Measurements from ENCODE around the gene HSF4. TPM values are rescaled to one million over a fixed set of nuclear protein-coding genes. Genes with fewer than 3 reads are reported as not detected.

Gene HSF4
- total RNA-seq, 1 experiment from 2014 or later, result 2.2 TPM

DNA sequence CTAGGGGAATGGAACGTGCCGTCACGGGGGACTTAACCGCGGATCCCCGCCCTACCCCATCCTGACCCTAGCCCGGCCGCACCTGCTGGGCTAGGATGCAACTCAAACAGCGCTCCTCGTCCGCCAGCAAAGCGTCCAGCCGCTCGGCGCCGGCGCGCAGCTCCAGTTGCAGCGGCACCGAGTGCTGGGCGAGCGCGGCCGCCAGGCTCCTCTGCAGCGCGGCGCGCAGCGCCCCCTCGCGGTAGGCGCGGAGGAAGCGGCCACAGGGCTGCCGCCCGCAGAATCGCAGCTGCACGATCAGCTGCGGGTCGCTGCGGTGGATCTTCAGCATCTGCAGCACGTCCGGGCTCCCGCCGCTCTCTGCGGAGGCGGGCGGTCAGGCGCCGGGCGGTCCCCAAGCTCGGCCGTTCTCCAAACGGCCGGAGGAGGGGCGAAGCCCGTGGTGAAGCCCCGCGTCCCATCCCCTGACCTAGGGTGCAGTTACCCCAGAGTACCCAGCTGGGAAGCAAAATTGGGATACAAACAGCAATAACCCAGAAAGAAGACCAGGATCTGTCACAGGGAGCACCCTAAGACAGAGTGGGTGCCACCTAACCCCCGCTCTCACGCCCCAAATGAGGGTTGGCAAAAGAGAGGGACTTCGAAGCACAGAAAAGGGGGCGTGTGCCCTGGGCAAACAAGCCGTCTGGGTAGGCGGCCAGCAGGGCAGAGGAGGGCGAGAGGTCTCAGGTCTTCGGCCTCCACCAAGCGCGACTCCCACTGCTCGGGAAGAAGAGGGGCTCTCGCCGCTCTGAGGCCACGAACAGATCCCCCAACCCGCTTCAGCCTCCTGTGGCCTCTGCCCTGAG is 9.0 kb upstream of the HSF4 start (continued):
- TF ChIP-seq SMAD4 (CRISPR knock-in tag; IDR thresholded peaks at IDR 0.05), result no peak
- TF ChIP-seq, protein P1, sequence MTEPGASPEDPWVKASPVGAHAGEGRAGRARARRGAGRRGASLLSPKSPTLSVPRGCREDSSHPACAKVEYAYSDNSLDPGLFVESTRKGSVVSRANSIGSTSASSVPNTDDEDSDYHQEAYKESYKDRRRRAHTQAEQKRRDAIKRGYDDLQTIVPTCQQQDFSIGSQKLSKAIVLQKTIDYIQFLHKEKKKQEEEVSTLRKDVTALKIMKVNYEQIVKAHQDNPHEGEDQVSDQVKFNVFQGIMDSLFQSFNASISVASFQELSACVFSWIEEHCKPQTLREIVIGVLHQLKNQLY (CRISPR knock-in tag; IDR thresholded peaks at IDR 0.05), result no peak
- TF ChIP-seq MYBL2 (CRISPR knock-in tag; IDR thresholded peaks at IDR 0.05), result no peak
- TF ChIP-seq, protein P2, sequence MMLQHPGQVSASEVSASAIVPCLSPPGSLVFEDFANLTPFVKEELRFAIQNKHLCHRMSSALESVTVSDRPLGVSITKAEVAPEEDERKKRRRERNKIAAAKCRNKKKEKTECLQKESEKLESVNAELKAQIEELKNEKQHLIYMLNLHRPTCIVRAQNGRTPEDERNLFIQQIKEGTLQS (CRISPR knock-in tag; conservative IDR thresholded peaks at IDR 0.05), result no peak
- no peak for TF ChIP-seq NR3C1 (CRISPR knock-in tag; conservative IDR thresholded peaks at IDR 0.05; ENCODE audit: low read depth)
- TF ChIP-seq, protein P3, sequence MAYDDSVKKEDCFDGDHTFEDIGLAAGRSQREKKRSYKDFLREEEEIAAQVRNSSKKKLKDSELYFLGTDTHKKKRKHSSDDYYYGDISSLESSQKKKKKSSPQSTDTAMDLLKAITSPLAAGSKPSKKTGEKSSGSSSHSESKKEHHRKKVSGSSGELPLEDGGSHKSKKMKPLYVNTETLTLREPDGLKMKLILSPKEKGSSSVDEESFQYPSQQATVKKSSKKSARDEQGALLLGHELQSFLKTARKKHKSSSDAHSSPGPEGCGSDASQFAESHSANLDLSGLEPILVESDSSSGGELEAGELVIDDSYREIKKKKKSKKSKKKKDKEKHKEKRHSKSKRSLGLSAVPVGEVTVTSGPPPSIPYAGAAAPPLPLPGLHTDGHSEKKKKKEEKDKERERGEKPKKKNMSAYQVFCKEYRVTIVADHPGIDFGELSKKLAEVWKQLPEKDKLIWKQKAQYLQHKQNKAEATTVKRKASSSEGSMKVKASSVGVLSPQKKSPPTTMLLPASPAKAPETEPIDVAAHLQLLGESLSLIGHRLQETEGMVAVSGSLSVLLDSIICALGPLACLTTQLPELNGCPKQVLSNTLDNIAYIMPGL (CRISPR knock-in tag; IDR thresholded peaks at IDR 0.05), result peak; percentile 98
- TF ChIP-seq, protein P4, sequence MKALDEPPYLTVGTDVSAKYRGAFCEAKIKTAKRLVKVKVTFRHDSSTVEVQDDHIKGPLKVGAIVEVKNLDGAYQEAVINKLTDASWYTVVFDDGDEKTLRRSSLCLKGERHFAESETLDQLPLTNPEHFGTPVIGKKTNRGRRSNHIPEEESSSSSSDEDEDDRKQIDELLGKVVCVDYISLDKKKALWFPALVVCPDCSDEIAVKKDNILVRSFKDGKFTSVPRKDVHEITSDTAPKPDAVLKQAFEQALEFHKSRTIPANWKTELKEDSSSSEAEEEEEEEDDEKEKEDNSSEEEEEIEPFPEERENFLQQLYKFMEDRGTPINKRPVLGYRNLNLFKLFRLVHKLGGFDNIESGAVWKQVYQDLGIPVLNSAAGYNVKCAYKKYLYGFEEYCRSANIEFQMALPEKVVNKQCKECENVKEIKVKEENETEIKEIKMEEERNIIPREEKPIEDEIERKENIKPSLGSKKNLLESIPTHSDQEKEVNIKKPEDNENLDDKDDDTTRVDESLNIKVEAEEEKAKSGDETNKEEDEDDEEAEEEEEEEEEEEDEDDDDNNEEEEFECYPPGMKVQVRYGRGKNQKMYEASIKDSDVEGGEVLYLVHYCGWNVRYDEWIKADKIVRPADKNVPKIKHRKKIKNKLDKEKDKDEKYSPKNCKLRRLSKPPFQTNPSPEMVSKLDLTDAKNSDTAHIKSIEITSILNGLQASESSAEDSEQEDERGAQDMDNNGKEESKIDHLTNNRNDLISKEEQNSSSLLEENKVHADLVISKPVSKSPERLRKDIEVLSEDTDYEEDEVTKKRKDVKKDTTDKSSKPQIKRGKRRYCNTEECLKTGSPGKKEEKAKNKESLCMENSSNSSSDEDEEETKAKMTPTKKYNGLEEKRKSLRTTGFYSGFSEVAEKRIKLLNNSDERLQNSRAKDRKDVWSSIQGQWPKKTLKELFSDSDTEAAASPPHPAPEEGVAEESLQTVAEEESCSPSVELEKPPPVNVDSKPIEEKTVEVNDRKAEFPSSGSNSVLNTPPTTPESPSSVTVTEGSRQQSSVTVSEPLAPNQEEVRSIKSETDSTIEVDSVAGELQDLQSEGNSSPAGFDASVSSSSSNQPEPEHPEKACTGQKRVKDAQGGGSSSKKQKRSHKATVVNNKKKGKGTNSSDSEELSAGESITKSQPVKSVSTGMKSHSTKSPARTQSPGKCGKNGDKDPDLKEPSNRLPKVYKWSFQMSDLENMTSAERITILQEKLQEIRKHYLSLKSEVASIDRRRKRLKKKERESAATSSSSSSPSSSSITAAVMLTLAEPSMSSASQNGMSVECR (CRISPR knock-in tag; IDR thresholded peaks at IDR 0.05; ENCODE audit: borderline replicate concordance), result peak; percentile 12; the same call in 1 of the 2 replicates
- TF ChIP-seq, protein P5, sequence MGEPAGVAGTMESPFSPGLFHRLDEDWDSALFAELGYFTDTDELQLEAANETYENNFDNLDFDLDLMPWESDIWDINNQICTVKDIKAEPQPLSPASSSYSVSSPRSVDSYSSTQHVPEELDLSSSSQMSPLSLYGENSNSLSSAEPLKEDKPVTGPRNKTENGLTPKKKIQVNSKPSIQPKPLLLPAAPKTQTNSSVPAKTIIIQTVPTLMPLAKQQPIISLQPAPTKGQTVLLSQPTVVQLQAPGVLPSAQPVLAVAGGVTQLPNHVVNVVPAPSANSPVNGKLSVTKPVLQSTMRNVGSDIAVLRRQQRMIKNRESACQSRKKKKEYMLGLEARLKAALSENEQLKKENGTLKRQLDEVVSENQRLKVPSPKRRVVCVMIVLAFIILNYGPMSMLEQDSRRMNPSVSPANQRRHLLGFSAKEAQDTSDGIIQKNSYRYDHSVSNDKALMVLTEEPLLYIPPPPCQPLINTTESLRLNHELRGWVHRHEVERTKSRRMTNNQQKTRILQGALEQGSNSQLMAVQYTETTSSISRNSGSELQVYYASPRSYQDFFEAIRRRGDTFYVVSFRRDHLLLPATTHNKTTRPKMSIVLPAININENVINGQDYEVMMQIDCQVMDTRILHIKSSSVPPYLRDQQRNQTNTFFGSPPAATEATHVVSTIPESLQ (CRISPR knock-in tag; IDR thresholded peaks at IDR 0.05), result no peak
- TF ChIP-seq FOXK1 (CRISPR knock-in tag; IDR thresholded peaks at IDR 0.05), result 0 out of 2 replicates have a peak, but pooled peaks have one; percentile 59
- TF ChIP-seq ETV6 (CRISPR knock-in tag; IDR thresholded peaks at IDR 0.05), result peak; percentile 75; the same call in 1 of the 2 replicates
- TF ChIP-seq ELF4 (CRISPR knock-in tag; IDR thresholded peaks at IDR 0.05; ENCODE audit: low read depth), result no peak
- TF ChIP-seq, protein P6, sequence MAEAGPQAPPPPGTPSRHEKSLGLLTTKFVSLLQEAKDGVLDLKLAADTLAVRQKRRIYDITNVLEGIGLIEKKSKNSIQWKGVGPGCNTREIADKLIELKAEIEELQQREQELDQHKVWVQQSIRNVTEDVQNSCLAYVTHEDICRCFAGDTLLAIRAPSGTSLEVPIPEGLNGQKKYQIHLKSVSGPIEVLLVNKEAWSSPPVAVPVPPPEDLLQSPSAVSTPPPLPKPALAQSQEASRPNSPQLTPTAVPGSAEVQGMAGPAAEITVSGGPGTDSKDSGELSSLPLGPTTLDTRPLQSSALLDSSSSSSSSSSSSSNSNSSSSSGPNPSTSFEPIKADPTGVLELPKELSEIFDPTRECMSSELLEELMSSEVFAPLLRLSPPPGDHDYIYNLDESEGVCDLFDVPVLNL (CRISPR knock-in tag; IDR thresholded peaks at IDR 0.05; ENCODE audit: borderline replicate concordance, low read depth), result no peak
- no peak for TF ChIP-seq NFE2L1 (CRISPR knock-in tag; IDR thresholded peaks at IDR 0.05)
- no peak for TF ChIP-seq NFYB (CRISPR knock-in tag; conservative IDR thresholded peaks at IDR 0.05; ENCODE audit: low read depth)
- no peak for TF ChIP-seq ZNF423 (CRISPR knock-in tag; IDR thresholded peaks at IDR 0.05)
- peak; percentile 62; the same call in 1 of the 2 replicates for TF ChIP-seq KAT7 (CRISPR knock-in tag; IDR thresholded peaks at IDR 0.05; ENCODE audit: borderline replicate concordance)
- TF ChIP-seq GABPB1 (CRISPR knock-in tag; IDR thresholded peaks at IDR 0.05), result peak; percentile 56; the same call in 1 of the 2 replicates
- TF ChIP-seq, protein P7, sequence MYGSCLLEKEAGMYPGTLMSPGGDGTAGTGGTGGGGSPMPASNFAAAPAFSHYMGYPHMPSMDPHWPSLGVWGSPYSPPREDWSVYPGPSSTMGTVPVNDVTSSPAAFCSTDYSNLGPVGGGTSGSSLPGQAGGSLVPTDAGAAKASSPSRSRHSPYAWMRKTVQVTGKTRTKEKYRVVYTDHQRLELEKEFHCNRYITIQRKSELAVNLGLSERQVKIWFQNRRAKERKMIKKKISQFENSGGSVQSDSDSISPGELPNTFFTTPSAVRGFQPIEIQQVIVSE (CRISPR knock-in tag; IDR thresholded peaks at IDR 0.05; ENCODE audit: borderline replicate concordance), result no peak
- TF ChIP-seq, protein P8, sequence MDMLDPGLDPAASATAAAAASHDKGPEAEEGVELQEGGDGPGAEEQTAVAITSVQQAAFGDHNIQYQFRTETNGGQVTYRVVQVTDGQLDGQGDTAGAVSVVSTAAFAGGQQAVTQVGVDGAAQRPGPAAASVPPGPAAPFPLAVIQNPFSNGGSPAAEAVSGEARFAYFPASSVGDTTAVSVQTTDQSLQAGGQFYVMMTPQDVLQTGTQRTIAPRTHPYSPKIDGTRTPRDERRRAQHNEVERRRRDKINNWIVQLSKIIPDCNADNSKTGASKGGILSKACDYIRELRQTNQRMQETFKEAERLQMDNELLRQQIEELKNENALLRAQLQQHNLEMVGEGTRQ (CRISPR knock-in tag; IDR thresholded peaks at IDR 0.05), result 0 out of 2 replicates have a peak, but pooled peaks have one; percentile 30
- peak; percentile 60; the same call in 1 of the 2 replicates for TF ChIP-seq ZBTB21 (CRISPR knock-in tag; IDR thresholded peaks at IDR 0.05; ENCODE audit: borderline replicate concordance)
- TF ChIP-seq, protein P9, sequence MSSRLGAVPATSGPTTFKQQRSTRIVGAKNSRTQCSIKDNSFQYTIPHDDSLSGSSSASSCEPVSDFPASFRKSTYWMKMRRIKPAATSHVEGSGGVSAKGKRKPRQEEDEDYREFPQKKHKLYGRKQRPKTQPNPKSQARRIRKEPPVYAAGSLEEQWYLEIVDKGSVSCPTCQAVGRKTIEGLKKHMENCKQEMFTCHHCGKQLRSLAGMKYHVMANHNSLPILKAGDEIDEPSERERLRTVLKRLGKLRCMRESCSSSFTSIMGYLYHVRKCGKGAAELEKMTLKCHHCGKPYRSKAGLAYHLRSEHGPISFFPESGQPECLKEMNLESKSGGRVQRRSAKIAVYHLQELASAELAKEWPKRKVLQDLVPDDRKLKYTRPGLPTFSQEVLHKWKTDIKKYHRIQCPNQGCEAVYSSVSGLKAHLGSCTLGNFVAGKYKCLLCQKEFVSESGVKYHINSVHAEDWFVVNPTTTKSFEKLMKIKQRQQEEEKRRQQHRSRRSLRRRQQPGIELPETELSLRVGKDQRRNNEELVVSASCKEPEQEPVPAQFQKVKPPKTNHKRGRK (CRISPR knock-in tag; IDR thresholded peaks at IDR 0.05; ENCODE audit: borderline replicate concordance), result no peak
